Skeletal muscle tissue (tissue), 4 donors: ENCODE measurements around the gene VPREB1. TPM values are rescaled to one million over a fixed set of nuclear protein-coding genes. Genes with fewer than 3 reads are reported as not detected.
"Not testable (repeated sequence)": the region's sequence is repeated elsewhere in the genome, so short reads cannot be mapped to it uniquely, and the experiment has no call there.

Experiments
- H3K27ac ChIP-seq: one replicate; pipeline ENCODE4 v1.7.0; 2013; ENCODE audit warnings: mild to moderate bottlenecking, low read depth, low read length, inconsistent platforms
- H3K27me3 ChIP-seq, 3 donors: one replicate each; pipeline ENCODE4 v1.7.0; 2013; ENCODE audit warnings: low read length in 3 of 3; ENCODE audit not compliant: control insufficient read depth in 3 of 3, insufficient read depth in 3 of 3
- H3K36me3 ChIP-seq, 3 donors: one replicate each; pipeline ENCODE4 v1.7.0; 2013; ENCODE audit warnings: low read length in 3 of 3; ENCODE audit not compliant: control insufficient read depth in 3 of 3, insufficient read depth in 3 of 3
- H3K4me1 ChIP-seq, 3 donors: one replicate each; pipeline ENCODE4 v1.7.0; 2013; ENCODE audit warnings: low read length in 3 of 3, mild to moderate bottlenecking in 3 of 3; ENCODE audit not compliant: control insufficient read depth in 3 of 3, insufficient read depth in 3 of 3
- H3K4me3 ChIP-seq, 3 donors: one replicate each; pipeline ENCODE4 v1.7.0; 2013; ENCODE audit warnings: low read length in 3 of 3
- H3K9ac ChIP-seq, 3 donors: one replicate each; pipeline ENCODE4 v1.7.0; 2013; ENCODE audit warnings: low read length in 3 of 3, mild to moderate bottlenecking in 3 of 3, moderate library complexity in 2 of 3, low read depth in 1 of 3
- H3K9me3 ChIP-seq, 3 donors: one replicate each; pipeline ENCODE4 v1.7.0; 2013; ENCODE audit warnings: low read length in 3 of 3; ENCODE audit not compliant: control insufficient read depth in 3 of 3
- total RNA-seq: library from RNA; depleted of rRNA; stranded (reverse); fragments of >200 nt; gene quantifications from one replicate; pipeline ENCODE4 v1.2.3, GENCODE V29; 2014
- donor health status: Osteomylitis.

VPREB1 gene
- total RNA-seq, 1 donor from 2014 or later = not detected

GRCh38 chr22:22201185-22201929, 43.2 kb upstream of the VPREB1 start:
- H3K4me3 ChIP-seq = no peak overlapping the region
- no peaks in the 10 kb centered on the region for H3K9me3 ChIP-seq
- no peak overlapping the region for H3K9ac ChIP-seq
- H3K27ac ChIP-seq = no peak overlapping the region
- peaks cover 17 to 59% (median 51%) of the 10 kb centered on the region in 3 donors for H3K27me3 ChIP-seq
- H3K4me1 ChIP-seq = no peaks in the 10 kb centered on the region
- H3K36me3 ChIP-seq = no peaks in the 10 kb centered on the region

GRCh38 chr22:22201930-22202343, 42.6 kb upstream of the VPREB1 start:
- Histone ChIP-seq H3K4me1 (no peaks in the 10 kb centered on the region), H3K36me3 (no peaks in the 10 kb centered on the region), H3K9ac (no peak overlapping the region), H3K27ac (no peak overlapping the region), H3K9me3 (no peaks in the 10 kb centered on the region), H3K27me3 (peaks cover 17 to 59% (median 55%) of the 10 kb centered on the region in 3 donors), H3K4me3 (no peak overlapping the region)

DNA sequence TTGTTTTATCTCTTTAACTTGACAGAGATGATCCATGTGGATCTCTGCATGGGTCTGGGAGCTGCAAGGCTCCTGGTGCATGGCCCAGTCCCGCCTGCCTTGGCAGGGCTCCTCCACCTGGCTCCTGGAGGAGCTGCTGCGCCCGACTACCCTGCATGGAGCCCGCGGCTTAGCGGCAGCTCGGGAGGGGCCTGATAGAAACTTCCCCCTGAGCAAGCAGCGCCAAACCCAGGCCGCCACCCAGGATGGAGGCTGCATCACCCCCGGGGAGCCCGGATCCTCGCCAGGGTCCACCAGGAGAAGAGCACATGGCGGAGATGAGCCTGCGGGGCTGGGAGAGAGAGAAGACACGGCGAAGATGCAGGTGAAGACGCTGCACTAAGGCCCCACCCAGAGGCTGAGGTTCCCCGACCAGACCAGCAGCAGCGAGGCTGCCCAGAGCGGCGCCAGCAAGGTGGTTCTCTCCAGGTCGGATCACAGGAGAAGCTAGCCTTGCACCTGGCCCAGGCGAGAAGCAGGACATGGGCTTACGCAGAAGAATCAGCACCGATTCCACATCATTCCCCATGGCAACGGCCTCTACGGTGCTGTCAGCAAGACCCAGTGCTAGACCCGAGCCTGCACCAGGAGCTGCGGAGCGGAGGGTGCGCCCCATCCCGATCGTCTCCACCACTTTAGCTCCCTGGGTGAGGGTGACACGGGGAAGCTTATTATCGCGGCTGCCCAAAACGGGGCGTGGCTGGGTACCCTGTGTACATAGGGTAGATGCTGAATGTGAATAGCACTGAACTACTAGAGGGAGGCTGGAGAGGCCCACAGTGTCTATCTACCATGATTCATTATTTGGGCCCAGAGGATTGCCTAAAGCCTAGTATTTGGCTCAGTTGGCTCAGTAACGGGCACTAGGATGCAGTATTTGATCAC, 41.3 kb upstream of the VPREB1 start:
- H3K9me3 ChIP-seq = no peaks in the 10 kb centered on the region
- no peak overlapping the region for H3K27ac ChIP-seq
- H3K36me3 ChIP-seq = no peaks in the 10 kb centered on the region
- H3K27me3 ChIP-seq = peaks cover 21 to 59% (median 58%) of the 10 kb centered on the region in 3 donors
- no peaks in the 10 kb centered on the region for H3K4me1 ChIP-seq
- H3K4me3 ChIP-seq = no peak overlapping the region
- H3K9ac ChIP-seq = no peak overlapping the region

DNA sequence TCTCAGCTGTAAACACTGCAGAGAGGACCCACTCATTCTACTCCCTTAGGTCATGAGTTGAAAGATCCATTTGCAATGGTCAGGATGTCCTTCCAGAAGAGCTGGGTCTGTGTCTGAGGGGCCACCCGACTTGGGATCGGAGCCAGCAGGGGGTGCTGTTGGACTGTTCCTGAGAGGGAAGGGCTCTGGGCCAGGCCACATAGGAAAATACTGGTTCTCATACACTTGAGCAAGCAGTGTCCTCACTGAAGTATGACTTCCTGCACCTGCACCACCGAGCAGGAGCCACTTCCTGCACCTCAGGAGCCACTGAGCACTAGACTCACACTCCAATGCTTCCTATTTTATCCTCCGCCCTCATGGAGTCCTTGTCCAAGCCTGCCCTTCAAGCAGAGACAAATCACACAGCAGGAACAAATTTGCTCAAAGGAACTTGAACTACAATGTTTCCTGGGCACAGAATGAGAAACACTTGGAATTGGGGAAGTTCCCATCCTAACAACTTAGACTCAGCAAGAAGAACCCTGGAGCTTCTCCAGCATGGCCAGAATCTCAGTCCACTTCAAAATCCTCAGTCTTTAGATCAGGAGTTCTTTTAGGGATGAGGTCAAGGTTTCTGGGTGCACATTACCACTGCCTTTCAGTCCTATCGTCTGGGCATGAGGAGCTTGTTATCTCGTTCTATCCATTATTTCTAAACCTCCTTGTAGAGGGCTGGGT, 36.6 kb upstream of the VPREB1 start:
- no peaks in the 10 kb centered on the region for H3K4me1 ChIP-seq
- no peak overlapping the region for H3K27ac ChIP-seq
- peaks cover 12 to 43% (median 40%) of the 10 kb centered on the region in 3 donors for H3K27me3 ChIP-seq
- no peaks in the 10 kb centered on the region for H3K36me3 ChIP-seq
- H3K9me3 ChIP-seq = no peaks in the 10 kb centered on the region
- no peak overlapping the region for H3K9ac ChIP-seq
- H3K4me3 ChIP-seq = no peak overlapping the region

DNA sequence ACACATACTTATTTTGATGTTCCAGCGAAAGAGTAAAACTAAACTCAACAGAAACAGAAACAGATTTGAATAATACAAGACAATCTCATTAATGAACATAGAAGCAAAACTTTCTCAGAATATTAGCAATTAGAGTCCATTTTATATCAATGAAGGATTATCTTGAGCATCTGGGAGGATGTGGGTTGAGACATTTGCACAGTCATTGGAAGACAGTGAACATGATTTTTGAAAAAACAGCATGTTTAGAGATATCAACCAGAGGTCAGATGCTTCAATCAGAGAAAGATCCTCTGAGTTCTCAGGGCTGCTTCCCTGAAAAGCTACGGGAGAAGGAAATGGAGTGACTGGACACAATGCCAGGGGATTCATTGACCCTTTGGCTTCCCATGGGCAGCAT, 35.9 kb upstream of the VPREB1 start:
- Histone ChIP-seq H3K9ac (no peak overlapping the region), H3K4me3 (no peak overlapping the region), H3K36me3 (no peaks in the 10 kb centered on the region), H3K9me3 (no peaks in the 10 kb centered on the region), H3K4me1 (no peaks in the 10 kb centered on the region), H3K27me3 (peaks cover 12 to 37% (median 36%) of the 10 kb centered on the region in 3 donors), H3K27ac (no peak overlapping the region)

GRCh38 chr22:22209080-22209640, 35.4 kb upstream of the VPREB1 start:
- H3K36me3 ChIP-seq, H3K9me3 ChIP-seq, H3K4me3 ChIP-seq, H3K27ac ChIP-seq, H3K9ac ChIP-seq, H3K4me1 ChIP-seq: not testable (repeated sequence)
- peaks cover 12 to 35% (median 34%) of the 10 kb centered on the region in 3 donors for H3K27me3 ChIP-seq

- Histone ChIP-seq H3K27me3 (peaks cover 12 to 35% (median 34%) of the 10 kb centered on the region in 3 donors), H3K27ac (no peak overlapping the region), H3K9ac (no peak overlapping the region), H3K36me3 (no peaks in the 10 kb centered on the region), H3K9me3 (no peaks in the 10 kb centered on the region), H3K4me3 (no peak overlapping the region), H3K4me1 (no peaks in the 10 kb centered on the region)
Measured at GRCh38 chr22:22210375-22210774, 34.2 kb upstream of the VPREB1 start.

- Histone ChIP-seq H3K27ac (no peak overlapping the region), H3K36me3 (no peaks in the 10 kb centered on the region), H3K4me3 (no peak overlapping the region), H3K4me1 (no peaks in the 10 kb centered on the region), H3K27me3 (peaks cover 12 to 32% (median 31%) of the 10 kb centered on the region in 3 donors), H3K9ac (no peak overlapping the region), H3K9me3 (no peaks in the 10 kb centered on the region)
Measured at GRCh38 chr22:22210889-22211833, 33.4 kb upstream of the VPREB1 start.

- peaks cover 7 to 25% (median 19%) of the 10 kb centered on the region in 3 donors for H3K27me3 ChIP-seq
- H3K27ac ChIP-seq = no peak overlapping the region
- no peaks in the 10 kb centered on the region for H3K9me3 ChIP-seq
- H3K9ac ChIP-seq = no peak overlapping the region
- no peaks in the 10 kb centered on the region for H3K36me3 ChIP-seq
- no peaks in the 10 kb centered on the region for H3K4me1 ChIP-seq
- no peak overlapping the region for H3K4me3 ChIP-seq
Measured at GRCh38 chr22:22213231-22213630, 31.4 kb upstream of the VPREB1 start.
